Gastroesophageal sphincter (tissue), 4 donors: Measurements from ENCODE around the gene KRT78. TPM values are rescaled to one million over a fixed set of nuclear protein-coding genes. Genes with fewer than 3 reads are reported as not detected.

Source experiments
- ATAC-seq: fragments of 150-250 bp; one replicate; pipeline ENCODE4 v1.9.1; 2016; ENCODE audit warnings: mild to moderate bottlenecking, moderate library complexity
- H3K27ac ChIP-seq, 4 donors: fragments of 200-600 bp; sonication (generic) in 3 of 4; 1 replicate in 3 of 4; 2 replicates in 1 of 4; pipeline ENCODE4 v1.5.1; 2016 to 2019
- H3K27me3 ChIP-seq: fragments of 200-600 bp; sonication (generic); one replicate; pipeline ENCODE4 v1.5.1; 2019
- H3K36me3 ChIP-seq, 2 donors: fragments of 200-600 bp; sonication (generic); one replicate each; pipeline ENCODE4 v1.5.1; 2019; ENCODE audit warnings: control low read depth in 1 of 2
- H3K4me1 ChIP-seq, 3 donors: fragments of 200-600 bp; sonication (generic); 1 replicate in 2 of 3; 2 replicates in 1 of 3; pipeline ENCODE4 v1.5.1; 2016 to 2019; ENCODE audit warnings: control low read depth in 2 of 3
- H3K4me3 ChIP-seq, 2 donors: fragments of 200-600 bp; sonication (generic); one replicate each; pipeline ENCODE4 v1.5.1; 2019; ENCODE audit warnings: mild to moderate bottlenecking in 1 of 2, moderate library complexity in 1 of 2
- H3K9me3 ChIP-seq, 3 donors: fragments of 200-600 bp; sonication (generic); one replicate each; pipeline ENCODE4 v1.5.1; 2017 to 2019; ENCODE audit warnings: control low read depth in 2 of 3
- EP300 ChIP-seq: sonication (generic); formaldehyde crosslinking; IDR thresholded peaks from one replicate; pipeline ENCODE4 v1.6.1; 2017; ENCODE audit warnings: antibody characterized with exemption, mild to moderate bottlenecking
- POLR2A ChIP-seq, 2 donors: fragments of 450-650 bp; IDR thresholded peaks; one replicate each; pipeline ENCODE4 v1.6.1; 2017; ENCODE audit warnings: antibody characterized with exemption in 2 of 2, mild to moderate bottlenecking in 2 of 2, moderate library complexity in 1 of 2
- POLR2AphosphoS5 ChIP-seq: sonication (generic); formaldehyde crosslinking; IDR thresholded peaks from one replicate; pipeline ENCODE4 v1.6.1; 2017; ENCODE audit warnings: antibody characterized with exemption
- WGBS, 2 donors: methylation state at CpG; one replicate each; pipeline ENCODE4 v1.1.5; 2018; ENCODE audit warnings: low coverage in 1 of 2; 5-methylcytosine and 5-hydroxymethylcytosine counted together
- total RNA-seq, 4 donors: library from RNA; depleted of rRNA; stranded (reverse); fragments of >200 nt; gene quantifications; one replicate each; pipeline ENCODE4 v1.1.0, GENCODE V29; 2016
- TF ChIP-seq, protein P1 (sequence below), 4 experiments: fragments of 200-600 bp in 2 of 4; fragments of 450-650 bp in 2 of 4; sonication (generic) in 1 of 4; IDR thresholded peaks; one replicate each; pipeline ENCODE4 v1.5.1; 2017 to 2019; ENCODE audit warnings: antibody characterized with exemption in 4 of 4, mild to moderate bottlenecking in 2 of 4, moderate library complexity in 2 of 4

Gene KRT78
- total RNA-seq, 4 donors from 2014 or later: 0.27 to 9.5 (median 1.5) TPM

GRCh38 chr12:52799505-52800211, 49.1 kb downstream of the KRT78 start:
- WGBS, 2 donors: 81 to 83% methylated on average over 4 to 5 of the region's 5 CpGs
- peaks cover 7% of the 10 kb centered on the region for H3K27me3 ChIP-seq

GRCh38 chr12:52798671-52799504, 49.9 kb downstream of the KRT78 start:
- WGBS, 2 donors: 48 to 53% methylated on average over 6 to 7 of the region's 7 CpGs
- no peak overlapping the region for H3K27ac ChIP-seq
- H3K4me1 ChIP-seq: peaks cover 0 to 9% (median 0%) of the 10 kb centered on the region in 3 donors
- H3K9me3 ChIP-seq: no peaks in the 10 kb centered on the region
- H3K36me3 ChIP-seq: no peaks in the 10 kb centered on the region
- no peak for TF ChIP-seq POLR2A (IDR thresholded peaks at IDR 0.05)
- TF ChIP-seq POLR2AphosphoS5: no peak
- no peak for ATAC-seq
- peaks cover 13% of the 10 kb centered on the region for H3K27me3 ChIP-seq
- H3K4me3 ChIP-seq: no peak overlapping the region

More at GRCh38 chr12:52799505-52800211, 49.1 kb downstream of the KRT78 start:
- no peak overlapping the region for H3K27ac ChIP-seq
- H3K4me3 ChIP-seq: no peak overlapping the region
- ATAC-seq: no peak
- TF ChIP-seq POLR2A (IDR thresholded peaks at IDR 0.05) (no peak), POLR2AphosphoS5 (no peak), EP300 (no peak)
- TF ChIP-seq, protein P1, sequence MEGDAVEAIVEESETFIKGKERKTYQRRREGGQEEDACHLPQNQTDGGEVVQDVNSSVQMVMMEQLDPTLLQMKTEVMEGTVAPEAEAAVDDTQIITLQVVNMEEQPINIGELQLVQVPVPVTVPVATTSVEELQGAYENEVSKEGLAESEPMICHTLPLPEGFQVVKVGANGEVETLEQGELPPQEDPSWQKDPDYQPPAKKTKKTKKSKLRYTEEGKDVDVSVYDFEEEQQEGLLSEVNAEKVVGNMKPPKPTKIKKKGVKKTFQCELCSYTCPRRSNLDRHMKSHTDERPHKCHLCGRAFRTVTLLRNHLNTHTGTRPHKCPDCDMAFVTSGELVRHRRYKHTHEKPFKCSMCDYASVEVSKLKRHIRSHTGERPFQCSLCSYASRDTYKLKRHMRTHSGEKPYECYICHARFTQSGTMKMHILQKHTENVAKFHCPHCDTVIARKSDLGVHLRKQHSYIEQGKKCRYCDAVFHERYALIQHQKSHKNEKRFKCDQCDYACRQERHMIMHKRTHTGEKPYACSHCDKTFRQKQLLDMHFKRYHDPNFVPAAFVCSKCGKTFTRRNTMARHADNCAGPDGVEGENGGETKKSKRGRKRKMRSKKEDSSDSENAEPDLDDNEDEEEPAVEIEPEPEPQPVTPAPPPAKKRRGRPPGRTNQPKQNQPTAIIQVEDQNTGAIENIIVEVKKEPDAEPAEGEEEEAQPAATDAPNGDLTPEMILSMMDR (IDR thresholded peaks at IDR 0.05): no peak
- peaks cover 0 to 9% (median 0%) of the 10 kb centered on the region in 3 donors for H3K4me1 ChIP-seq
- H3K36me3 ChIP-seq: no peaks in the 10 kb centered on the region
- H3K9me3 ChIP-seq: no peaks in the 10 kb centered on the region

GRCh38 chr12:52798003-52798670, 50.7 kb downstream of the KRT78 start:
- H3K27ac ChIP-seq: no peak overlapping the region
- no peak for ATAC-seq
- peaks cover 18% of the 10 kb centered on the region for H3K27me3 ChIP-seq
- no peak for TF ChIP-seq EP300
- no peak for TF ChIP-seq POLR2AphosphoS5
- no peak for TF ChIP-seq POLR2A (IDR thresholded peaks at IDR 0.05)
- TF ChIP-seq, protein P1 (IDR thresholded peaks at IDR 0.05): no peak
- WGBS, 2 donors: 82 to 83% methylated on average over 2 to 3 of the region's 4 CpGs
- H3K36me3 ChIP-seq: no peaks in the 10 kb centered on the region
- H3K9me3 ChIP-seq: no peaks in the 10 kb centered on the region
- peaks cover 0 to 9% (median 0%) of the 10 kb centered on the region in 3 donors for H3K4me1 ChIP-seq
- H3K4me3 ChIP-seq: no peak overlapping the region

- no peak for ATAC-seq
- TF ChIP-seq EP300 (no peak), POLR2AphosphoS5 (no peak), POLR2A (IDR thresholded peaks at IDR 0.05) (no peak)
- TF ChIP-seq, protein P1 (IDR thresholded peaks at IDR 0.05): no peak
These were observed 51.3 kb downstream of the KRT78 start for GRCh38 chr12:52797529-52797894.

GRCh38 chr12:52796839-52797528, 51.8 kb downstream of the KRT78 start:
- Histone ChIP-seq H3K4me1 (peaks cover 0 to 9% (median 0%) of the 10 kb centered on the region in 3 donors), H3K27me3 (peaks cover 28% of the 10 kb centered on the region), H3K36me3 (no peaks in the 10 kb centered on the region), H3K4me3 (no peak overlapping the region), H3K9me3 (no peaks in the 10 kb centered on the region), H3K27ac (no peak overlapping the region)
- TF ChIP-seq POLR2AphosphoS5 (no peak), POLR2A (IDR thresholded peaks at IDR 0.05) (no peak), EP300 (no peak)
- TF ChIP-seq, protein P1 (IDR thresholded peaks at IDR 0.05): no peak
- ATAC-seq: no peak
- 40 to 81% methylated on average over 1 to 3 of the region's 3 CpGs for WGBS, 2 donors

More at GRCh38 chr12:52797529-52797894, 51.3 kb downstream of the KRT78 start:
- no peaks in the 10 kb centered on the region for H3K36me3 ChIP-seq
- H3K4me3 ChIP-seq: no peak overlapping the region
- H3K27ac ChIP-seq: no peak overlapping the region
- peaks cover 24% of the 10 kb centered on the region for H3K27me3 ChIP-seq
- peaks cover 0 to 9% (median 0%) of the 10 kb centered on the region in 3 donors for H3K4me1 ChIP-seq
- no peaks in the 10 kb centered on the region for H3K9me3 ChIP-seq
